ENCODE data around the gene FBN1. TPM values are rescaled to one million over a fixed set of nuclear protein-coding genes. Genes with fewer than 3 reads are reported as not detected.

Gene FBN1
- total RNA-seq, 1 experiment from 2014 or later: 1.1 TPM

DNA sequence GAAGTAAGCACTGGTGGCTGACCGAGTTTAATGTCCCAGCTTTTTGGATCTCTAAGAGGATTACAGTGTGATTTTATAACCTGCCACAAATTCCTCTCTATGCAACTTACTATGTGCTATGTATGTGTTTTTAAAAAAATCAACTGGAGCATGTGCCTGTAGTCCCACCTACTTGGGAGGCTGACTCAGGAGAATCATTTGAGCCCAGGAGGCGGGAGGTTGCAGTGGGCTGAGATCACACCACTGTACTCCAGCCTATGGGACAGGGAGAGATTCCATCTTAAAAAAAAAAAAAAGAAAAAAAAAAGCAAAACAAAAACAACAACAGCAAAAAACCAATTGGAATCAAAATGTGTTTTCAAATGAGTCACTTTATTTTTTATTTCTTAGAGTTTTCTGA lies 284.7 kb downstream of the FBN1 start:
- peak; percentile 7 for DNase-seq
- Mint-ChIP-seq H3K36me3 (ENCODE audit: insufficient read depth, unreplicated experiment) (no peaks in the 10 kb centered on the region), H3K27ac (ENCODE audit: unreplicated experiment) (no peak overlapping the region), H3K27me3 (ENCODE audit: unreplicated experiment) (no peaks in the 10 kb centered on the region), H3K4me1 (ENCODE audit: low read depth, unreplicated experiment) (no peaks in the 10 kb centered on the region), H3K9me3 (ENCODE audit: low read depth, unreplicated experiment) (no peaks in the 10 kb centered on the region), H3K4me3 (ENCODE audit: low read depth, unreplicated experiment) (no peak overlapping the region)
- TF ChIP-seq, protein P1, sequence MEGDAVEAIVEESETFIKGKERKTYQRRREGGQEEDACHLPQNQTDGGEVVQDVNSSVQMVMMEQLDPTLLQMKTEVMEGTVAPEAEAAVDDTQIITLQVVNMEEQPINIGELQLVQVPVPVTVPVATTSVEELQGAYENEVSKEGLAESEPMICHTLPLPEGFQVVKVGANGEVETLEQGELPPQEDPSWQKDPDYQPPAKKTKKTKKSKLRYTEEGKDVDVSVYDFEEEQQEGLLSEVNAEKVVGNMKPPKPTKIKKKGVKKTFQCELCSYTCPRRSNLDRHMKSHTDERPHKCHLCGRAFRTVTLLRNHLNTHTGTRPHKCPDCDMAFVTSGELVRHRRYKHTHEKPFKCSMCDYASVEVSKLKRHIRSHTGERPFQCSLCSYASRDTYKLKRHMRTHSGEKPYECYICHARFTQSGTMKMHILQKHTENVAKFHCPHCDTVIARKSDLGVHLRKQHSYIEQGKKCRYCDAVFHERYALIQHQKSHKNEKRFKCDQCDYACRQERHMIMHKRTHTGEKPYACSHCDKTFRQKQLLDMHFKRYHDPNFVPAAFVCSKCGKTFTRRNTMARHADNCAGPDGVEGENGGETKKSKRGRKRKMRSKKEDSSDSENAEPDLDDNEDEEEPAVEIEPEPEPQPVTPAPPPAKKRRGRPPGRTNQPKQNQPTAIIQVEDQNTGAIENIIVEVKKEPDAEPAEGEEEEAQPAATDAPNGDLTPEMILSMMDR (IDR thresholded peaks at IDR 0.05; ENCODE audit: unreplicated experiment): no peak
- BruUV-seq (replicated peaks): no TSS peak
- CTCF ChIA-PET: no interaction called here
- intact Hi-C loops (cut with micrococcal nuclease; ENCODE audit: unreplicated experiment): no loop called here

Other genes with a start within 250 kb of the FBN1 start
- 19.6 and 27.1 TPM in 2 replicates for gene CEP152, start 165.4 kb upstream of the FBN1 start, total RNA-seq (2022)
- 74.3 and 84.2 TPM in 2 replicates for gene EID1, start 232.4 kb upstream of the FBN1 start, total RNA-seq (2022)